Stimulated activated CD4-positive, alpha-beta T cell treated with anti-CD3 and anti-CD28 coated beads, Interleukin-12 subunit alpha, Interleukin-12 subunit beta, amount 100 ng/mL, for 48 hours (primary cell): ENCODE measurements around the gene NACC1.

Source experiments
- DNase-seq, 3 donors: peaks; one replicate each; pipeline ENCODE4 v3.0.0-alpha.2; 2020; ENCODE audit warnings: low read depth in 2 of 3, low spot score in 1 of 3

The NACC1 gene

DNA sequence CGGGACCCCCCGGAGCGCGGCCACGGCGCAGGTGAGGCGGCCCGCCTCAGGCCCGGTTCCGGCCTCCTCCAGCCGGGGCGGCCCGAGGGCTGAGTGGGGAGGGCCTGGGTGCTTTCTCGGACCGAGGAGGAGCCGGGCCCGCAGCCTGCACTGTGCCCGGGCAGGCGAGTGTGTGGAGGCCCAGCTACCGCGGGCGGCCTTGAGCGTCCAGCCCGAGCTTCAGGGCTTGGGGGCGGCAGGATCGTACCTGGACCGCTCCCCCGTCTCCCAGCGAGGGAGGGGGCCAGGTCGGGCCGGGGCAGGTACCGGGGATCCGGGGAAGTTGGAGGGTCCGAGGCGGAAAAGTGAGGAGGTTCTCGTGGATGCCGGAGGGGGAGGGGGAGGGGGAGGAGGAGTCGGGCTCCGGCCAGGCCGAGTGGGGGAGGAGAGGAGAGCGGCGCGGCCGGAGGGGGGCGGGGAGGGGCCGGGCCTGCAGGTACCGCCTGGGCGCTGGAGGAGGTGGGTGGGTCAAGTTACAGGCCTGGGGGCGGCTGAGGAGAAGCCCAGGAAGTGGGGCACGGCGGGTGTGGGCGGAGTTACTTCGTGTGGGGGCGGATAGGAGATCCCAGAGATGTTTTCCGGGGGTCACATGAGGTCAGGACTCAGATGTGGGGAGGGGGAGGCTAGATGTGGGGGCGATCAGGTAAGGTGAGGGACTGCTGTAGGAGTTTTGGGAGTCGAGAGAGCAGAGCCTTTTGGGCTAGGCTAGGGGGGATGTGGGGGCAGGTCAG is 545 bp downstream of the NACC1 start:
- DNase-seq: no peak

- no peak for DNase-seq
Measured at GRCh38 chr19:13119627-13120026, 1.6 kb downstream of the NACC1 start.

GRCh38 chr19:13120031-13120430 is 2.0 kb downstream of the NACC1 start:
- no peak for DNase-seq

DNA sequence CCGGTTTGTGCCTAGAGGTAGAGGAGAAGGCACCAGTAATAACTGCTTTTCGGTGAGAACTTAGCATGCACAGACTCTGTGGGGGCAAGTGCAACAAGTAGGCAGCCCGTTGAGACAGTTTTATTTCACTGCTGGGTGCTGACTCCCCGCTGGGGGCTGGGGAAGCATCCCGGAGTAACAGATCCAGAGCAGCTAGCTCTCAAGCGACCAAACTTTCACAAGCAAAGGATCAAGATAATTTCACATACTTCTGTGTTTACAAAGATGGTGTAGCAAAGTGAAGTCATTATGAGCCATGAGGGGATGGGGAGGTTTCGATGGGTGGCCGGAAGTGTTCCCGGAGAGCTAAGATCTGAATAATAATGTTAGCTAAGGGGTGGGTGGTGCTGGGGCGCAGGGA is 2.8 kb downstream of the NACC1 start:
- no peak for DNase-seq

- no peak for DNase-seq
Measured at GRCh38 chr19:13121551-13122274, 3.6 kb downstream of the NACC1 start.

DNA sequence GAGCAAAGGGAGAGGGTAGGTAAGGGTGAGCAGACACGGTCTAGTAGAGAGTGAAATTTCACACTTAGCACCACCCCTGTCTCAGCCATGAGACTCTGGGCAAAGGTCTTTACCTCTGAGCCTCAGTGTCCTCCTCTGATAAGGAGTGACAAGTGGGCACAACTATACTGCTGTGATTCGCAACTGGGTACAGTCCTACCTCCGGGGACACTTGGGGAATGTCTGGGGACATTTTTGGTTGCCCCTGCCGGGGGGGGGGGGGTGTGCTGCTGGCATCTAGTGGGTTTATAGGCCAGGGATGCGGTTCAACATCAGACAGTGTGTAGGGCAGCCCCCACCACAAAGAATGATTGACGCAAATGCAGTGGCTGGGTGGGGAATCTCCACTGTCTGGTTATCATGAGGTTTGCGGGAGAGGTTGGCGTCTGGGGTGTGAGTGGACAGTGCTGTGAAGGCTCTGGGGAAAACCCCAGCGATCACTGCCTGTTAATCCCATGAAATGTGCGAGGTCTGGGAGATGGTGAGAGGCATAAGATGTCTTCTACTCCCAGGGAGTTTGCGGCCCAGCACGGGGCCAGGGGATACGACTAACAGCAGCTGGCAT is 4.3 kb downstream of the NACC1 start:
- DNase-seq: no peak

DNA sequence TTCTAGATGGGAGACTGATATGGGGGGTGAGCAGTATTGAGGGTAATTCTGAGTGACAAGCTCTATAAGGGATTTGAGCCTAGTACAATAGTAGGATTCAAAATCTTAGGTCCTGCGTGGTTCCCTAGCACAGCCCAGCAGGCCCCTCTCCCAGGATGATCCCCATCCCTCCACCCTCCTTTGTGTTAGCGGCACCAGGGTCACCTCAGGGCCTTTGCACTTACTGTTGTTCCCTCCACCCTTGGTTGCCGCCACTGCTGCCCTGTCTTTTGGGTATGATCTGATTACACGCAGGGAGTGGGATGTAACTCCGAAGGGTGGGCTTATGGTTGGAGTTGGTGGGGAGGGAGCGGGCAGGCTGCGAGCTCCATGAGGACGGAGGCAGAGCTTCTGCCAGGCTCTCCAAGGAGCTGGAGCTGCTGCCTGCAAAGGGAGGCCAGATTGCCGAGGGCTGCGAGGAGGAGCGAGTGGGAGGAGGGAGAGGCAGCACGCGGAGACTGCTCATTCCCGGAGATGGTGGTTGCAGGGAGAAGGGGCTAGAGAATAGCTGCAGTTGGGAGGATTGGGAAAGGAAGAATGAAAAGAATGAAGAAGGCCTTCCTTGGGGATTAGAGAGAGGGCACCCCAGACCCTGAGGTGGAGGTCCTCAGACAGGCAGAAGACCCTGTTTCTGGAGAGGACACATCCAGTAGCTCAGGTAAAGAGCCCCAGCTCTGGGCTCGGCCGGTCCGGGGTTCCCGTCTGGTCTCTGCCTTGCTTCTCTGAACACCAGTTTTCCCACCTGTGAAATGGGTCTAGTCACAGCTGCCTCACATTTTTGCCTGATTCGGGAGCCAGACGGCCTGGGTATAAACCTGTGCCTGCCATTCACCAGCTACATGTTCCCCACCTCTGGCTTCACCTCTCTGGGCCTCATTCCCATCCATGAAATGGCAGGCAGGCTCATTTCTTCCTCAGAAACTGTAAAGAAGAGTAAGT is 5.2 kb downstream of the NACC1 start:
- no peak for DNase-seq

DNA sequence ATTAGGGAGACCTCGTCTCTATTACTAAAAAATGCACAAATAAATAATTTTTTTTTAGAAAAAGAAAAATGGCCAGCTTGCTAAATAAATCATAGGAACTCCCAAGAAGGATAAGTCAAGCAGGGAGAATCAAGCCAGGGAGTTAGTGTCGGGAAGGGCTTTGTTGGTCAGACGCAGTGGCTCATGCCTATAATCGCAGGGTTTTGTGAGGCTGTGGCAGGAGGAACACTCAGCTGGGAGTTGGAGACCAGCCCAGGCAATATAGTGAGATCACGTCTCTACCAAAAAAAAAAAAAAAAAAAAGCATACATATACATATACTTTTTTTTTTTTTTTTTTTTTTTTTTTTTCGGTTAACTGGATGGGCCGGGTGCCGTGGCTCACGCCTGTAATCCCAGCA is 9.0 kb downstream of the NACC1 start:
- DNase-seq: no peak

DNA sequence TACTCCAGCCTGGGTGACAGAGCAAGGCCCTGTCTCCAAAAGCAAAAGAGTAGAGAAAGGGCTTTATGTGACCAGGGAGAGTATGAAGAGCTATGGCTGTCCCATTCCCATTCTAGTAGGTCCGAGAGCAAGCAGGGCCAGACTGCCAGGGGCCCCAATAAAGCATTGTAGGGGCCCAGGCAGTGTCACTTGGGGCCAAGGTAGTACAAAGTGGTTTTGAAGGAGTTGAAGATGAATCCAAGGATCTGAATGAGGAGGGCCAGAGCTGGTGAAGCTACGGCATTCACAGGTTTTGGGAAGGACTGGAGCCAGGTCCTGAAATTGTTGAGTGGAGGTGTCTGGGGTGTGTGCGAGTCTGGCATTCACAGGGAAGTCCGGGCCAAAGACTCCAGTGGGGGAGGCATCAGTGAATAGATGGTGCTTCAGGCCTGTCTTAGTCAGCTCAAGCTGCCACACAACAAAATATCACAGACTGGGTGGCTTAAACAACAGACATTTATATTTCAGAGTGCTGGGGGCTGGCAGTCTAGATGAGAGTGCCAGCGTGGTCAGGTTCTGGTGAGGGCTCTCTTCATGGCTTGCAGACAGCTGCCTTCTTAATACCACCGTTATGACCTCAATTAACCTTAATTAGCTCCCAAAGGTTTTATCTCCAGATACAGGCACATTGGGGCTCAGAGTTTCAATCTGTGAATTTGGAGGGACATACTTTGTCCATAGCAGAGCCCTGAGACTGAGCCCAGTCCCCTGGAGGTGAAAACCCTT is 9.9 kb downstream of the NACC1 start:
- DNase-seq: no peak

DNA sequence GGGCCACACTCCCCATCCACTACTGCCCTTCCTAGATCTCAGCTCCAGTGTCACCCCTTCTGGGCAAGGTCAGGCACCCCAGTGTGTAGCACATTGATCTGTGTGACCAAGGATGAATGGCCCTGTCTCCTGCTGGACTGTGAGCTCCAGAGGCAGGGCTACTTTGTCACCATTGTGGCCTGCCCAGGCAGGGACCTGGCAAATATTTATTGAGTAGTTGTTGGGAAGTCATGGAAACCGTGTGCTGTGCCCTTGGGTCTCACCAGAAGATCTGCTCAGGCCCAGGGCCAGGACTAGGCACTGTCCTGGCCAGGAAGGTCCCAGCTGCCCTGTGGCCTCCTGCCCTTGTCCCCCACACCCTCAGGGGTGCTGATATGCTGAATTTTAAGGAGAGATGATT is 10.5 kb downstream of the NACC1 start:
- no peak for DNase-seq

GRCh38 chr19:13129384-13129783 is 11.3 kb downstream of the NACC1 start:
- no peak for DNase-seq

GRCh38 chr19:13130886-13131490 is 12.9 kb downstream of the NACC1 start:
- DNase-seq: no peak

- peak; percentile 58 to 72 (median 64) for DNase-seq
Measured at GRCh38 chr19:13132471-13133180, 14.6 kb downstream of the NACC1 start.

DNA sequence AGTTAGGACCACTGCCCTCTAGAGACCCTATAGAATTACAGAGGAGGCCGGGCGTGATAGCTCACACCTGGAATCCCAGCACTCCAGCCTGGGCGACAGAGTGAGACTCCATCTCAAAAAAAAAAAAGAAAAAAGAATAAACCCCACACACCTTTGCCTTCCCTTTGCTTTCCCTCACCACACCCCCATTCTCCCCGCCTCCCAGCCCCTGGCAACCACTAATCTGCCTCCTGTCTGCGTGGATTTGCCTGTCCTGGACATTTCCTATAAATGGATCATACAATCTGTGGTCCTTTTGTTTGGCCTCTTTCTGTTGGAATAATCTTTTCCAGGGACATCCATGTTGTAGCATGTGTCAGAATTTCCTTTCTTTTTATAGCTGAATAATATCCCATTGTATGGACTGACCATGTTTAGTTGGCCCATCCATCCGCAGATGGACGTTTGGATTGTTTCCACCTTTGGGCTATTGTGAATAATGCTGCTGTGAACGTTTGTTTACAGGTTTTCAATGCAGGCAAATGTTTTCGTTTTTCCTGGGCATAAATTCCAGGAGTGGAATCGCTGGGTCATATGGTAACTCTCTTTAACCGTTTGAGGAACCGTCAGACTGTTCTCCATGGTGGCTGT is 15.3 kb downstream of the NACC1 start:
- no peak for DNase-seq

GRCh38 chr19:13134626-13135025 is 16.6 kb downstream of the NACC1 start:
- DNase-seq: no peak

DNA sequence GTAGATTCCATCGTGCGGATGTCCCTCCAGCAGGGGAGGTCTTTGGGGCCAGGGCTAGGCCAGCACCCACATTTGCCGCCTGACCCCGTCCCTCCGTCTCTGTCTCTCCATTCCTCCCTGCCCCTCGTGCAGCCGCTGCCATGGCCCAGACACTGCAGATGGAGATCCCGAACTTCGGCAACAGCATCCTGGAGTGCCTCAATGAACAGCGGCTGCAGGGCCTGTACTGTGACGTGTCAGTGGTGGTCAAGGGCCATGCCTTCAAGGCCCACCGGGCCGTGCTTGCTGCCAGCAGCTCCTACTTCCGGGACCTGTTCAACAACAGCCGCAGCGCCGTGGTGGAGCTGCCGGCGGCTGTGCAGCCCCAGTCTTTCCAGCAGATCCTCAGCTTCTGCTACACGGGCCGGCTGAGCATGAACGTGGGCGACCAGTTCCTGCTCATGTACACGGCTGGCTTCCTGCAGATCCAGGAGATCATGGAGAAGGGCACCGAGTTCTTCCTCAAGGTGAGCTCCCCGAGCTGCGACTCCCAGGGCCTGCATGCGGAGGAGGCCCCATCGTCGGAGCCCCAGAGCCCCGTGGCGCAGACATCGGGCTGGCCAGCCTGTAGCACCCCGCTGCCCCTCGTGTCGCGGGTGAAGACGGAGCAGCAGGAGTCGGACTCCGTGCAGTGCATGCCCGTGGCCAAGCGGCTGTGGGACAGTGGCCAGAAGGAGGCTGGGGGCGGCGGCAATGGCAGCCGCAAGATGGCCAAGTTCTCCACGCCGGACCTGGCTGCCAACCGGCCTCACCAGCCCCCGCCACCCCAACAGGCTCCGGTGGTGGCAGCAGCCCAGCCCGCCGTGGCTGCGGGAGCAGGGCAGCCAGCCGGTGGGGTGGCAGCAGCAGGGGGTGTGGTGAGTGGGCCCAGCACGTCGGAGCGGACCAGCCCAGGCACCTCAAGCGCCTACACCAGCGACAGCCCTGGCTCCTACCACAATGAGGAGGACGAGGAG is 17.3 kb downstream of the NACC1 start:
- no peak for DNase-seq

DNA sequence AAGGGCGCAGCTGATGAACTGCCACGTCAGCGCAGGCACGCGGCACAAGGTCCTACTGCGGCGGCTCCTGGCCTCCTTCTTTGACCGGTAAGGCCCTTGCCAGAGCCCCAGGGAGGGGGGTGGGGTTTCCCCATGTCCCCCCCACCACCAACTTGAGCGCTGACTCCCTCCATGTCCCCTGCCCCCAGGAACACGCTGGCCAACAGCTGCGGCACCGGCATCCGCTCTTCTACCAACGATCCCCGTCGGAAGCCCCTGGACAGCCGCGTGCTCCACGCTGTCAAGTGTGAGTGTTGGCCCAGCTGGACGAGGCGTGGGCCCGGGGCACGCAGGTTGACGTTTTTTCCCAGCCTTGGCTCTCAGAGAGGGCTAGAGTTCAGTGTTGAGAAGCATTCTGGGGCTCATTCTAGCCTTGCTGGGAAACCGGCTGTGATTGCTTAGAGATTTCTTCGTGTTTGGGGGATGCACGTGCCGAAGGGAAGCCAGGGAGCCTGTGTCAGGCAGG is 19.3 kb downstream of the NACC1 start:
- no peak for DNase-seq
